HL-60 (cell line): ENCODE data around the gene SELENOI.

ENCODE experiments used
- DNase-seq, 2 experiments: peaks; one replicate each; pipeline ENCODE4 v3.0.0-alpha.2; 2010 to 2020; ENCODE audit warnings: low read depth in 1 of 2, low spot score in 1 of 2
- H3K27ac ChIP-seq: fragments of 250-450 bp; sonication (Bioruptor Pico); replicated peaks from 2 replicates; pipeline ENCODE4 v1.5.1; 2020; ENCODE audit warnings: mild to moderate bottlenecking, moderate library complexity
- H3K27me3 ChIP-seq: fragments of 250-450 bp; sonication (Bioruptor Pico); 2 replicates; pipeline ENCODE4 v1.5.1; 2021; ENCODE audit warnings: mild to moderate bottlenecking, moderate library complexity; ENCODE audit not compliant: insufficient read depth, poor library complexity, severe bottlenecking
- H3K4me3 ChIP-seq: replicated peaks from 2 replicates; pipeline ENCODE4 v1.5.1; 2011; ENCODE audit warnings: mild to moderate bottlenecking, control low read depth, low read length; ENCODE audit not compliant: insufficient read depth
- CTCF ChIP-seq: IDR thresholded peaks from one replicate; pipeline ENCODE4 v1.5.1; 2011; ENCODE audit warnings: low read length, control low read depth, inconsistent platforms; ENCODE audit not compliant: insufficient read depth
- GABPA ChIP-seq: IDR thresholded peaks from 2 replicates; pipeline ENCODE4 v1.6.1; 2012; ENCODE audit warnings: low read depth
- POLR2AphosphoS5 ChIP-seq: IDR thresholded peaks from 2 replicates; pipeline ENCODE4 v1.6.1; 2012; ENCODE audit warnings: low read depth
- REST ChIP-seq: IDR thresholded peaks from 2 replicates; pipeline ENCODE4 v1.6.1; 2012; ENCODE audit warnings: low read depth; ENCODE audit not compliant: insufficient replicate concordance
- SPI1 ChIP-seq: IDR thresholded peaks from 2 replicates; pipeline ENCODE4 v1.6.1; 2012; ENCODE audit warnings: low read depth, mild to moderate bottlenecking, borderline replicate concordance

The SELENOI gene

GRCh38 chr2:26346454-26347053 lies 611 bp downstream of the SELENOI start, which contains the start of gene ADGRF3:
Gene ADGRF3 (minus strand): TSS chr2:26346789. CDS start chr2:26346234, 555 bp downstream.
- TF ChIP-seq GABPA (0 out of 2 replicates have a peak, but pooled peaks have one; percentile 29), POLR2AphosphoS5 (peak; percentile 16; the same call in 1 of the 2 replicates), SPI1 (peak; percentile 47; the same call in 1 of the 2 replicates), REST (no peak), CTCF (no peak)
- peak; percentile 47 to 84 for DNase-seq
- Histone ChIP-seq H3K27me3 (no peaks in the 10 kb centered on the region), H3K27ac (peak within 1 kb of the TSS; percentile 86), H3K4me3 (peak within 1 kb of the TSS; percentile 81)

- Histone ChIP-seq H3K27ac (peak overlapping the region; percentile 86), H3K27me3 (no peaks in the 10 kb centered on the region), H3K4me3 (peak overlapping the region; percentile 81)
- no peak for TF ChIP-seq POLR2AphosphoS5
- no peak for TF ChIP-seq REST
- no peak for TF ChIP-seq CTCF
- no peak for TF ChIP-seq GABPA
- no peak for TF ChIP-seq SPI1
- no peak for DNase-seq
Observed at GRCh38 chr2:26347286-26347865, 1.4 kb downstream of the SELENOI start.

- DNase-seq, result peak; percentile 19 to 39
- no peaks in the 10 kb centered on the region for H3K27me3 ChIP-seq
- H3K27ac ChIP-seq, result no peak overlapping the region
- no peak overlapping the region for H3K4me3 ChIP-seq
- TF ChIP-seq SPI1 (no peak), POLR2AphosphoS5 (no peak), REST (no peak), CTCF (no peak), GABPA (no peak)
Observed at GRCh38 chr2:26349690-26350089, 3.7 kb downstream of the SELENOI start.
